GM18499 (cell line): ENCODE data around the gene KCTD14.
"Not testable (repeated sequence)": the region's sequence is repeated elsewhere in the genome, so short reads cannot be mapped to it uniquely, and the experiment has no call there.

Source experiments
- ATAC-seq: cut with Tn5 transposase; IDR thresholded peaks from one replicate; pipeline ENCODE4 v1.9.1; 2021; ENCODE audit warnings: moderate number of reproducible peaks; ENCODE audit not compliant: insufficient read depth, unreplicated experiment

Gene KCTD14

GRCh38 chr11:78022397-78023396 lies at the start of gene KCTD14:
Gene KCTD14 (minus strand): TSS chr11:78023276. CDS start chr11:78023249, 27 bp downstream.
- no peak for ATAC-seq

- ATAC-seq: no peak
These were observed 49.4 kb upstream of the KCTD14 start for GRCh38 chr11:78072455-78072854.

GRCh38 chr11:78071717-78072116 lies 48.6 kb upstream of the KCTD14 start:
- ATAC-seq: no peak

- ATAC-seq: no peak
These were observed 47.5 kb upstream of the KCTD14 start for GRCh38 chr11:78070621-78071020.

GRCh38 chr11:78069465-78069864 lies 46.4 kb upstream of the KCTD14 start:
- no peak for ATAC-seq

GRCh38 chr11:78067704-78068103 lies 44.6 kb upstream of the KCTD14 start:
- ATAC-seq: no peak

- ATAC-seq: no peak
These were observed 43.4 kb upstream of the KCTD14 start for GRCh38 chr11:78066471-78066870.

- no peak for ATAC-seq
These were observed 42.1 kb upstream of the KCTD14 start for GRCh38 chr11:78065203-78065602.

GRCh38 chr11:78063440-78064181 lies 40.5 kb upstream of the KCTD14 start, which contains the start of gene THRSP:
Gene THRSP (plus strand): TSS chr11:78063861. CDS start chr11:78063882, 21 bp downstream.
- no peak for ATAC-seq

GRCh38 chr11:78062671-78063070 lies 39.6 kb upstream of the KCTD14 start:
- ATAC-seq: no peak

- no peak for ATAC-seq
These were observed 38.8 kb upstream of the KCTD14 start for GRCh38 chr11:78061921-78062311.

- ATAC-seq: no peak
These were observed 38.2 kb upstream of the KCTD14 start for GRCh38 chr11:78061088-78061920.

GRCh38 chr11:78060533-78060932 lies 37.5 kb upstream of the KCTD14 start:
- ATAC-seq: no peak

- not testable (repeated sequence) for ATAC-seq
These were observed 36.8 kb upstream of the KCTD14 start for GRCh38 chr11:78059749-78060328.

GRCh38 chr11:78057462-78058055 lies 34.5 kb upstream of the KCTD14 start:
- ATAC-seq: no peak

- ATAC-seq: no peak
These were observed 33.0 kb upstream of the KCTD14 start for GRCh38 chr11:78056093-78056492.

GRCh38 chr11:78054971-78055370 lies 31.9 kb upstream of the KCTD14 start:
- ATAC-seq: no peak

GRCh38 chr11:78050964-78051831 lies 28.1 kb upstream of the KCTD14 start:
- no peak for ATAC-seq

- ATAC-seq: no peak
These were observed 26.3 kb upstream of the KCTD14 start for GRCh38 chr11:78049348-78049747.
